Peyer's patch (tissue), 4 donors: Measurements from ENCODE around the gene ALOX5. TPM values are rescaled to one million over a fixed set of nuclear protein-coding genes. Genes with fewer than 3 reads are reported as not detected.

ENCODE experiments used
- DNase-seq, 3 donors: peaks; one replicate each; pipeline ENCODE4 v3.0.0-alpha.2; 2017 to 2019
- H3K27ac ChIP-seq, 4 donors: fragments of 200-600 bp; sonication (generic); one replicate each; pipeline ENCODE4 v1.5.1; 2016 to 2019
- H3K27me3 ChIP-seq, 2 donors: fragments of 200-600 bp; sonication (generic); one replicate each; pipeline ENCODE4 v1.5.1; 2019
- H3K36me3 ChIP-seq, 3 donors: fragments of 200-600 bp; sonication (generic); one replicate each; pipeline ENCODE4 v1.5.1; 2016 to 2019
- H3K4me1 ChIP-seq, 4 donors: fragments of 200-600 bp; sonication (generic); one replicate each; pipeline ENCODE4 v1.5.1; 2016 to 2019
- H3K4me3 ChIP-seq, 4 donors: fragments of 200-600 bp; sonication (generic); 1 replicate in 3 of 4; 2 replicates in 1 of 4; pipeline ENCODE4 v1.5.1; 2016 to 2019; ENCODE audit warnings: mild to moderate bottlenecking in 1 of 4
- H3K9me3 ChIP-seq, 4 donors: fragments of 200-600 bp; sonication (generic); one replicate each; pipeline ENCODE4 v1.5.1; 2016 to 2019; ENCODE audit warnings: mild to moderate bottlenecking in 1 of 4
- POLR2A ChIP-seq, 2 donors: fragments of 450-650 bp; IDR thresholded peaks; one replicate each; pipeline ENCODE4 v1.5.1; 2017; ENCODE audit warnings: antibody characterized with exemption in 2 of 2, mild to moderate bottlenecking in 2 of 2, moderate library complexity in 2 of 2
- total RNA-seq, 4 donors: library from RNA; depleted of rRNA; stranded (reverse); fragments of >200 nt; gene quantifications; one replicate each; pipeline ENCODE4 v1.1.0, GENCODE V29; 2016
- TF ChIP-seq, protein P1 (sequence below), 6 experiments: fragments of 450-650 bp in 4 of 6; fragments of 200-600 bp in 2 of 6; sonication (generic) in 1 of 6; IDR thresholded peaks; one replicate each; pipeline ENCODE4 v1.5.1; 2017 to 2019; ENCODE audit warnings: antibody characterized with exemption in 6 of 6, mild to moderate bottlenecking in 3 of 6, moderate library complexity in 1 of 6

ALOX5 gene
- total RNA-seq, 4 donors from 2014 or later, result 24.0 to 187 (median 31.6) TPM

DNA sequence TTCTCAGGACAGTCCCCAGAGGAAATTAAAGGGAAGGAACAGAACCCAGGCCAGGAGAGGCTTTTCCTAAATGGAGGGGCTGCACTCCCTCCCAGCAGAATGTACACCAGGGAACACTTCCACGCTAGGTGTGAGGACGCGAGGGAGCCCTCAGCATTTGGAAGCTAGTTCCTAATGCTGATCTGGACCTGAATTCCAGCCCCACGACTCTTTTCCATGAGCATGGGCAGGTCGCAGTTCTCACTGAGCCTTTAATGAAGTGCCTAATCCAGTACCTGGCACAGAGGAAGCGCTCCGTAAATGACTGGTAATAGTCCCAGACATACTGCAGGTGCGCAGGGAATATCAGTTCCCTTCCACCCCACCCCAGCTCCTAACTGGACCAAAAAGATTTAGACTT, 1.1 kb downstream of the ALOX5 start:
- Histone ChIP-seq H3K4me1 (peaks cover 0 to 21% (median 7%) of the 10 kb centered on the region in 4 donors), H3K4me3 (peak overlapping the region; percentile 52 to 63 (median 60)), H3K27me3 (no peaks in the 10 kb centered on the region), H3K27ac (peak overlapping the region in 2 of 4 donors; percentile 67 to 91), H3K9me3 (no peaks in the 10 kb centered on the region), H3K36me3 (no peaks in the 10 kb centered on the region)
- TF ChIP-seq, protein P1, sequence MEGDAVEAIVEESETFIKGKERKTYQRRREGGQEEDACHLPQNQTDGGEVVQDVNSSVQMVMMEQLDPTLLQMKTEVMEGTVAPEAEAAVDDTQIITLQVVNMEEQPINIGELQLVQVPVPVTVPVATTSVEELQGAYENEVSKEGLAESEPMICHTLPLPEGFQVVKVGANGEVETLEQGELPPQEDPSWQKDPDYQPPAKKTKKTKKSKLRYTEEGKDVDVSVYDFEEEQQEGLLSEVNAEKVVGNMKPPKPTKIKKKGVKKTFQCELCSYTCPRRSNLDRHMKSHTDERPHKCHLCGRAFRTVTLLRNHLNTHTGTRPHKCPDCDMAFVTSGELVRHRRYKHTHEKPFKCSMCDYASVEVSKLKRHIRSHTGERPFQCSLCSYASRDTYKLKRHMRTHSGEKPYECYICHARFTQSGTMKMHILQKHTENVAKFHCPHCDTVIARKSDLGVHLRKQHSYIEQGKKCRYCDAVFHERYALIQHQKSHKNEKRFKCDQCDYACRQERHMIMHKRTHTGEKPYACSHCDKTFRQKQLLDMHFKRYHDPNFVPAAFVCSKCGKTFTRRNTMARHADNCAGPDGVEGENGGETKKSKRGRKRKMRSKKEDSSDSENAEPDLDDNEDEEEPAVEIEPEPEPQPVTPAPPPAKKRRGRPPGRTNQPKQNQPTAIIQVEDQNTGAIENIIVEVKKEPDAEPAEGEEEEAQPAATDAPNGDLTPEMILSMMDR (IDR thresholded peaks at IDR 0.05), result no peak
- TF ChIP-seq POLR2A (IDR thresholded peaks at IDR 0.05), result no peak
- DNase-seq, result no peak

DNA sequence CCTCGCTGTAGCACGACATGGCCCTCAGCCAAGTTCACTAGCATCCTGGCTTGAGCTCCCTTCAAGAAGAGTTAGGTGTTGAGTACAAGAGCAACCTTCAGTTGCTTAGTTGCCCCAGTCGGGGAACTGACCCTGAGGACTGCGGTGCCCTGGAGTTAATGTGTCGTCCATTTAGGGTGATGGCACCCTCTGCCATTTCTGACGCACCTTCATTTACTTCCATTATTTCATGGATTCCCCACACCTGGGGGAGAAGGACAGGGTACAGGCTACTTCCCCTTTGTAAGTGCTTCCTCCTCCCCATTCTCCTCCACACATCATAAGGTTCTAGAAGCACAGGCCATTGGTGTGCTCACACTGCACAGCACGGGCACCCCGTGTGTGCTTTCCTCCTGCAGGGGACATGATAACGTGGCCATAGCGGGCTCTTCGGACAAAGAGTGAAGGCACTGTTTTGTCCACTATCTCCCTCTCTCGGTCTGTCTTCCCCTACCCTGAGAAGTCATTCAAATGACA, 1.8 kb downstream of the ALOX5 start:
- no peaks in the 10 kb centered on the region for H3K9me3 ChIP-seq
- H3K27me3 ChIP-seq, result no peaks in the 10 kb centered on the region
- H3K4me3 ChIP-seq, result peak overlapping the region in 2 of 4 donors; percentile 52 to 63
- H3K36me3 ChIP-seq, result no peaks in the 10 kb centered on the region
- no peak for DNase-seq
- H3K27ac ChIP-seq, result peak overlapping the region in 3 of 4 donors; percentile 11 to 91 (median 40)
- TF ChIP-seq, protein P1 (IDR thresholded peaks at IDR 0.05), result no peak
- no peak for TF ChIP-seq POLR2A (IDR thresholded peaks at IDR 0.05)
- H3K4me1 ChIP-seq, result peaks cover 0 to 21% (median 7%) of the 10 kb centered on the region in 4 donors

DNA sequence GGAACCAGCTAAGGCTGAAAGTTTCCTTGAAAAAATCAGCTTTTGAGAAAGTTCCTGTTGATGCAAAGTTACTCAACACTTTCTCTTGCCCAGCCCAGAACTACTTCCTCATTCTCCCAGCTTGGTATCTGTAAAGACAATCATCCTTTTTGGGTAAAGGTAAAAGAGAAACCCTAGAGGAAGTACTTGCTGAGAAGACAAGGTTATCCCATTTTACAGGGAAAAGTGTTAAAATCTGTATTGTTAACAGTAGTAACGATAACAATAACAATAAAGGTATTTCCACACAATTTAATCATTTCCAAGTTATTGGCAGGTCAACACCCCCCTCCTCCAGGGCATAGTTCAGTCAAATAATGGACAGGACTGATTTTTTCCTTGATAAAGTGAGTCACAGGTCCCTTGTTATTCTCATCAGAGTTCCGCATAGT, 2.4 kb downstream of the ALOX5 start:
- Histone ChIP-seq H3K4me1 (peaks cover 0 to 21% (median 8%) of the 10 kb centered on the region in 4 donors), H3K27ac (peak overlapping the region in 2 of 4 donors; percentile 12 to 91), H3K36me3 (no peaks in the 10 kb centered on the region), H3K27me3 (no peaks in the 10 kb centered on the region), H3K9me3 (no peaks in the 10 kb centered on the region), H3K4me3 (no peak overlapping the region)
- no peak for DNase-seq
- TF ChIP-seq POLR2A (IDR thresholded peaks at IDR 0.05), result no peak
- TF ChIP-seq, protein P1 (IDR thresholded peaks at IDR 0.05), result no peak

DNA sequence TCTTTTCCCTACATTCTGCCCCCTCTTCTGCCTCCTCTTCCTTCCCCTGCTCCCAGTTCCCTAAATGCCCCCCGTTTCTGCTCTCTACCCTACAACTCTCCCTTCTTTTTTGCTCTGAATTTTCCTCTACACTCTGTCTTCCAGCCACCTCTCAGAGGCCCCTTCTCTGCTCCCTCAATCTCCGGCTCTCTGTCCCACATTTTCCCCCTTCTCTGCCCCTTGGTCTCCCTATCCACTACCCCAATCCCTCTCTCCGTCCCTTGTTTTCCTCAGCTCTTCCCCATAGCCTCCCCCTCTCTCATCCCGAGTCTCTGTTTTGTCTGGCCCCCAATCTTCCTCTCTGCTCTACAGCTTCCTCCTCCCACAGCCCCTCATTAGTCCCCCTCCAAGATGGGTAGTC, 3.3 kb downstream of the ALOX5 start:
- Histone ChIP-seq H3K27ac (no peak overlapping the region), H3K36me3 (no peaks in the 10 kb centered on the region), H3K4me3 (no peak overlapping the region), H3K4me1 (peaks cover 0 to 21% (median 8%) of the 10 kb centered on the region in 4 donors), H3K27me3 (no peaks in the 10 kb centered on the region), H3K9me3 (no peaks in the 10 kb centered on the region)
- DNase-seq, result no peak
- no peak for TF ChIP-seq POLR2A (IDR thresholded peaks at IDR 0.05)
- TF ChIP-seq, protein P1 (IDR thresholded peaks at IDR 0.05), result no peak

DNA sequence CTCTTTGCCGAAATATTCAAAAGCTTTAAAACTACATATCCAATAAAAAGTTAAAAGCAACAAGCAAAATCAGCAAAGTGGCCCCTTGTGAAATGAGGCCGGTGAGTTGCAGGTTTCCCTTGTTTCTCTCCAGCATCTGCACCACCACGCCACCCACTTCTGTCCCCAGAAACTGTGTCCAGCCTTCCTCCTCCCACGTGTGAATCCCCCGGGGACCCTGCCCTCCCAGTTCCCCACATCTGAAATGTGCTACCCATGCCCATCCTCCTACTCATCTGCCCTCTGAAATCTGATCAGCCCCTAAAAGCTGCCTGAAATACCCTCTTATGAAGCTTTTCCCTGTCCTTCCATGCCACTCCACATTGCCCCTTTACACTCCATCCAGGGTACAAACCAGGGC, 3.8 kb downstream of the ALOX5 start:
- no peaks in the 10 kb centered on the region for H3K36me3 ChIP-seq
- peaks cover 0 to 21% (median 8%) of the 10 kb centered on the region in 4 donors for H3K4me1 ChIP-seq
- H3K27ac ChIP-seq, result peak overlapping the region in 1 of 4 donors; percentile 49
- TF ChIP-seq, protein P1 (IDR thresholded peaks at IDR 0.05), result no peak
- no peak for TF ChIP-seq POLR2A (IDR thresholded peaks at IDR 0.05)
- H3K9me3 ChIP-seq, result no peaks in the 10 kb centered on the region
- H3K4me3 ChIP-seq, result no peak overlapping the region
- no peak for DNase-seq
- H3K27me3 ChIP-seq, result no peaks in the 10 kb centered on the region
